Body of pancreas (tissue), 4 donors: ENCODE measurements around the gene ENTPD8.

Experiments
- CTCF ChIP-seq, 7 experiments: fragments of 450-650 bp in 4 of 7; fragments of 200-600 bp in 3 of 7; sonication (generic) in 3 of 7; IDR thresholded peaks; one replicate each; pipeline ENCODE4 v1.5.1; 2016 to 2019; ENCODE audit warnings: antibody characterized with exemption in 7 of 7
- POLR2A ChIP-seq, 3 donors: fragments of 450-650 bp; IDR thresholded peaks; one replicate each; pipeline ENCODE4 v1.6.1; 2016; ENCODE audit warnings: antibody characterized with exemption in 3 of 3, mild to moderate bottlenecking in 2 of 3

GRCh38 chr9:137431416-137431931 is 9.7 kb downstream of the ENTPD8 start:
- TF ChIP-seq CTCF (IDR thresholded peaks at IDR 0.05) (no peak), POLR2A (IDR thresholded peaks at IDR 0.05) (no peak)
